Transverse colon (tissue), 3 donors: ENCODE measurements around the gene ZG16B.

Source experiments
- CTCF ChIP-seq, 5 experiments: fragments of 200-600 bp in 3 of 5; fragments of 450-650 bp in 2 of 5; sonication (generic) in 3 of 5; IDR thresholded peaks; 1 replicate in 2 of 5; 2 replicates in 3 of 5; pipeline ENCODE4 v1.5.1; 2016 to 2017; ENCODE audit warnings: antibody characterized with exemption in 5 of 5, inconsistent platforms in 3 of 5, mild to moderate bottlenecking in 2 of 5, moderate library complexity in 1 of 5
- POLR2A ChIP-seq: fragments of 450-650 bp; IDR thresholded peaks from one replicate; pipeline ENCODE4 v1.6.1; 2016; ENCODE audit warnings: antibody characterized with exemption, mild to moderate bottlenecking, moderate library complexity

- no peak for TF ChIP-seq CTCF (IDR thresholded peaks at IDR 0.05)
- TF ChIP-seq POLR2A: no peak
Observed at GRCh38 chr16:2803545-2804195, 26.4 kb upstream of the ZG16B start.
